GM15510 (cell line): ENCODE results near the gene PIGP.

Experiments
- POLR2A ChIP-seq: IDR thresholded peaks from 3 replicates; pipeline ENCODE4 v1.6.1; 2011; ENCODE audit warnings: borderline replicate concordance; ENCODE audit not compliant: insufficient read length; ENCODE audit errors: extremely low read depth

Gene PIGP

GRCh38 chr21:37079211-37079824 lies 6.4 kb upstream of the PIGP start:
- no peak for TF ChIP-seq POLR2A

GRCh38 chr21:37077403-37077802 lies 4.5 kb upstream of the PIGP start:
- TF ChIP-seq POLR2A: no peak

DNA sequence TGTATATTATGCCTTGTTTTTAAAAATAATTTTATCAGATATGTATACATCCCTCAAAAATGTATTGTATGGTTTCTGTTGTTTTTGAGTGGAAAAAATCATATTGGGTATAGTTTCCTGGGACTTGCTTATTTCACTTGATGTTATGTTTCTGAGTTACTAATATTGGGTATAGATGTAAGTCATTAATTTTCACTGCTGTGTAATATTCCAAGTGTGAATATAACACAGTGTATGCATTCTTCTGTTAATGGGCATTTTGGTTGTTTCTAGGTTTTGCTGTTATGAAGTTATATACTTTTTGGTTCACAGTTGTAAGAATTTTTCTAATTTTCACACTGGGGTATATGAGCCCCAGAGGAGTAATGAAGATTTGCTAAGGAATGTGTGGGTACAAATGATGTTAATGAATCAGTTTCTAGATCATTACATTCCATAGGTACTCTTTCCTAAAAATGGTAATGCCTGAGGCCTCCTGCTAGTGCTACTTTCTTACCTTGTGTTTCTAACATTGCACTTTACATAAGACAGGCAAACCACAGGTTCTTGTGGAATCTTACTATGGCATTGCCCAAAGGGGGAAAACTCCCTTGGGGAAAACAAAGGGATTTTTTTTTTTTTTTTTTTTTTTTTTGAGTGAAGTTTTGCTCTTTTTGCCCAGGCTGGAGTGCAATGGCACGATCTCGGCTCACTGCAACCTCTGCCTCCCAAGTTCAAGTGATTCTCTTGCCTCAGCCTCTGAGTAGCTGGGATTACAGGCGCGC lies 3.4 kb upstream of the PIGP start:
- TF ChIP-seq POLR2A: no peak

DNA sequence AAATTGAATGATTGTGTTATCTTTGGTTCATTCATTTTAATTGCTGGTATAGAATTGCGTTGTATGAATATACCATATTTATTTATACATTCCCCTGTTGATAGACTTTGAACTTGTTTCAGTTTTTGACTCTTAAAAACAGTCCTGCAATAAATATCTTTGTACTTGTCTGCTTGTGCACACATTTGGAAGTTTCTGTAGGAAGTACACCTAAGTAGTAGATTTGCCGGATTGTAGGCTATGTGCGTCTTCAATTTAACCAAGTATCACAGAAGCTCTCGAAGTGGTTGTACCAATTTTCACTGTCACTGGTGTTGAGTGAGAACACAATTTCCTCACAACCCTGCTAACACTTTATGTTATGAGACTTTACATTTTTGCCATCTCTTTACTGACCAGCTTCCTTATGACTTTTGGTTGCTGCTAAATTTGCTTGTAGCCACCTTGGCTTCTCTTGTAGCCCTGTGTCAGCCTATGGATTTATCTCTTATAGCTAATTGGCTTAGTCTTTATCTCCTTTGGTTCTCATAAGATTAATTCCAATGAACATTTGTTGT lies 2.4 kb upstream of the PIGP start:
- TF ChIP-seq POLR2A: no peak

GRCh38 chr21:37074546-37074945 lies 1.7 kb upstream of the PIGP start:
- no peak for TF ChIP-seq POLR2A

DNA sequence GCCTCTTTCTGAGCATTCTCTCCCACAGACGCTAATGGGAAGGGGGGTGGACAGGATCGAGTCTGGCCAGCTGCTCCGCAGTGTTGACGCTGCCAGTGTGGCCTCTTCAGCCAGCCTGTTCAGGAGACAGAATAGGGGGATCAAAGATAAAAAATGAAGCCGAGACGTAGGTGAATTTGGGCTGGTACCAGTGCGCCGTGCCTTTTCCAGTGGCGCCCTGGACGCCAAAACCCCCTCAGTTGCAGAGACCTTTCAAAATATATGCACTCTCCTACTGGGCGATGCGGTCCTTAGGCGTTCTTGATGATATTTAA lies 1.3 kb upstream of the PIGP start:
- no peak for TF ChIP-seq POLR2A

- TF ChIP-seq POLR2A: no peak
Measured at GRCh38 chr21:37073417-37074196, 736 bp upstream of the PIGP start.

DNA sequence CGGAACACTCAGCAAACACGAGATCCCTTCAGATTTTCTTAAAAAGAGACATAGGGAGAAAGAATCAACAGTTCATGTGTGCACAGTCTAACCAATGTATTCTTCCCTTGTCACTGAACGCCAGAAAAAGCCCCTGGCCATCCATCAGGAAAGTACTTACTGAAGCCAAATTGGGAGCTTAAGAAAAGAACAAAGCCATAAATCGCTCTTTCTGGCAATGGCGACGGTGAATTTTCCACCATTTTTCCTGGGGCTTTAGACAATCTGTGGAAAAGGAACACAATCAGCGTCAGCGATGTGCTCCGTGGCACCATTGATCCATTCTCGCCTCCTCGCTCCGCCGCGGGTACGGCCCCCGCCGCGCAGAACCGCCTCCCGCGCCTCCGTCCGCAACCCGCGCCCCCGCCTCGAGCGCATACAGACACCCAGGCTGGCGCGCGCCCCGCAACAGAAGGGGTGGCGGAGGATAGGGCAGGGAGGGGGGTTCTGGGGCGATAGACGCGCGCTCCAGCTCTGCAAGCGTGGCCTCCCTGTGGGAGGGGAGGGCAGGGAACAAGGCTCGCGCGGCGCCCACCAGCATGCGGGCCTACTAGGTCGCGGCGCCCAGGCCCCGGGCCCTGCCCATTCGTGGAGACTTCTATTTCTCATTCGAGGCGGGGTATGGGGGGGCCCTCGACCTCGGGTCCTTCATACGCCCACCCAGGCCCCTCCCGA lies 440 bp downstream of the PIGP start:
- peak; percentile 53 for TF ChIP-seq POLR2A

- TF ChIP-seq POLR2A: no peak
Measured at GRCh38 chr21:37071561-37072273, 1.2 kb downstream of the PIGP start.

GRCh38 chr21:37065561-37066177 lies 7.2 kb downstream of the PIGP start:
- TF ChIP-seq POLR2A: no peak

- no peak for TF ChIP-seq POLR2A
Measured at GRCh38 chr21:37064841-37065240, 8.0 kb downstream of the PIGP start.

GRCh38 chr21:37063433-37063832 lies 9.4 kb downstream of the PIGP start:
- TF ChIP-seq POLR2A: no peak

- TF ChIP-seq POLR2A: no peak
Measured at GRCh38 chr21:37062593-37062935, 10.3 kb downstream of the PIGP start.

DNA sequence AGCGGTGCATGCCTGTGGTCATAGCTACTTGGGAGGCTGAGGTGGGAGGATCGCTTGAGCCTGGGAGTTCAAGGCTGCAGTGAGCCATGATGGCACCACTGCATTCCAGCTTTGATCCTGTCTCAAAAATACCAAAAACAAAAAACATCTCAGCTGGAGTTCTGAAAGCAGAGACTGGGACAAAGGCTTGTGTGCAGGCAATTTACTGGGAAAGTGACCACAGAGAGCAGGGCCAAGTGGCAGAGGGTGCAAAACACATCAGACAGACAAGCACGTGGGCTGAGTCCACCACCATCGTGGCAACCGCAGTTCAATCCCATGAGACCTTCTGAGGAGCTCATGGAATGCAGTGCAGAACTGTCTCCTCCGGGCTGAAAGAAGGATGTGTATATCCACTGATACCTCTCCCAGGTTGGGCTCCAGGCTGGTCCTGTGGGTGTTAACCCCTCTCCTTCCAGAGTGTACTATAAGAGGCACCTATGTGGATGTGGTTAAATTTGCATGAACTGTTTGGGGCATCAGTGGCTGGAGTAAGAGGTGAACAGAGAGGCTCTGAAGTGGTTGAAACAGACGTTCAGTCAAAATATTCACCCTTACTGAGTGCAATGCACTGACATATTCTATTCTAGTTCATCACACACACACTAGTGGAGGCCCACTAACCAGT lies 10.8 kb downstream of the PIGP start:
- TF ChIP-seq POLR2A: no peak

DNA sequence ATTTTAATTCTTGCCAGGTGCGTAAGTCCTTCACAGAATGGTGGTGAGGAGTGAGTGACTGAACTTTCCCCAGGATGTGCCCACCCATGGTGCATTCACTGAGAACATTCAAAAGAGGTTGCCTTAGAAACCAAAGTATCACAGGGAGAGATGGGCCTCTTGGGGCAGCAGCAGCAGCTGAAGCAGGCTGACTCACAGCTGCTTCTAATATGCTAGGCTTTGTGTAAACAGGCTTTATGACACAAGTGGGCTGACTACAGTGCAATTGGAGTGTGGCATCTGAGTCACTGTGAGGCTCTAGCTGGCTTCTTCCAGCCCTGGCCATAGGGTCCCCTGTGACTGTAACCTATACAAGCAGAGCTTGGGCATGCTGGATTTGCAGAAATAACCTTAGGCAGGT lies 12.6 kb downstream of the PIGP start:
- no peak for TF ChIP-seq POLR2A
